Adrenal gland (tissue), 5 donors: ENCODE data around the gene GALNT7.

Experiments
- POLR2A ChIP-seq, 2 donors: fragments of 450-650 bp; IDR thresholded peaks; one replicate each; pipeline ENCODE4 v1.6.1; 2017; ENCODE audit warnings: antibody characterized with exemption in 2 of 2, mild to moderate bottlenecking in 2 of 2, moderate library complexity in 1 of 2
- TF ChIP-seq, protein P1 (sequence below), 6 experiments: fragments of 450-650 bp in 4 of 6; fragments of 200-600 bp in 2 of 6; sonication (generic) in 1 of 6; IDR thresholded peaks; 1 replicate in 5 of 6; 2 replicates in 1 of 6; pipeline versions ENCODE4 v1.5.1 to v1.8.0; 2016 to 2021; ENCODE audit warnings: antibody characterized with exemption in 6 of 6, mild to moderate bottlenecking in 2 of 6, moderate library complexity in 1 of 6
- donor health status: DM: no; HTN: no; CAD: no.

DNA sequence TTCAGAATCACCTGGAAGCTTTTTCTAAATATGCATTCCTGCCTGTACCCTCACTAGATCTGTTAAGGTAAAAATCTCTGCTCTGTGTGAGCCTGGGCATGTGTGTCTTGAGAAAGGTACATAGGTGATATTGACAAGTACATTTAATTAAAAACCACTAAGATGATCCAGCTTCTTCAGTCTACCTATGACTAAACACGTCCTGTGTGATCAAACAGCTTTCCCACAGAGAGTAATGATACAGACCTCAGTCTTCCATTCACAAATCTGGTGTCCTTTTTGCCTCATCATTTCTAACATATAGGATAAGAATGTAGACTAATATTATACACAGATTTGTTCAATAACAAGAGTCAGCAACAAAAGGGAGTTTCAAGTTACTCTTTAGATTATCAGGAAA lies 42.6 kb downstream of the GALNT7 start:
- TF ChIP-seq, protein P1, sequence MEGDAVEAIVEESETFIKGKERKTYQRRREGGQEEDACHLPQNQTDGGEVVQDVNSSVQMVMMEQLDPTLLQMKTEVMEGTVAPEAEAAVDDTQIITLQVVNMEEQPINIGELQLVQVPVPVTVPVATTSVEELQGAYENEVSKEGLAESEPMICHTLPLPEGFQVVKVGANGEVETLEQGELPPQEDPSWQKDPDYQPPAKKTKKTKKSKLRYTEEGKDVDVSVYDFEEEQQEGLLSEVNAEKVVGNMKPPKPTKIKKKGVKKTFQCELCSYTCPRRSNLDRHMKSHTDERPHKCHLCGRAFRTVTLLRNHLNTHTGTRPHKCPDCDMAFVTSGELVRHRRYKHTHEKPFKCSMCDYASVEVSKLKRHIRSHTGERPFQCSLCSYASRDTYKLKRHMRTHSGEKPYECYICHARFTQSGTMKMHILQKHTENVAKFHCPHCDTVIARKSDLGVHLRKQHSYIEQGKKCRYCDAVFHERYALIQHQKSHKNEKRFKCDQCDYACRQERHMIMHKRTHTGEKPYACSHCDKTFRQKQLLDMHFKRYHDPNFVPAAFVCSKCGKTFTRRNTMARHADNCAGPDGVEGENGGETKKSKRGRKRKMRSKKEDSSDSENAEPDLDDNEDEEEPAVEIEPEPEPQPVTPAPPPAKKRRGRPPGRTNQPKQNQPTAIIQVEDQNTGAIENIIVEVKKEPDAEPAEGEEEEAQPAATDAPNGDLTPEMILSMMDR (IDR thresholded peaks at IDR 0.05): no peak
- TF ChIP-seq POLR2A (IDR thresholded peaks at IDR 0.05): no peak
